ENCODE results near the gene LETM1. TPM values are rescaled to one million over a fixed set of nuclear protein-coding genes. Genes with fewer than 3 reads are reported as not detected.

Gene LETM1
- total and polyA plus RNA-seq, 2 of the 13 experiments (the other 11 are each of a cell fraction or from before 2014, with no cell fraction given), result 9.7 to 41.6 TPM

- Histone ChIP-seq H3K9me3 (ENCODE audit: low read length) (no peaks in the 10 kb centered on the region), H3K79me2 (ENCODE audit: insufficient read depth, low read length) (peaks cover 4% of the 10 kb centered on the region), H3K4me3 (replicated peaks in 1 of 3; ENCODE audit: insufficient read depth in 1 of 3, low read depth in 2 of 3, low read length in 3 of 3) (peak overlapping the region in 1 of 3 experiments; percentile 35; a peak in 1 of 6 replicates), H4K20me1 (ENCODE audit: insufficient read depth, low read length) (no peaks in the 10 kb centered on the region), H2AFZ (ENCODE audit: low read length) (no peak overlapping the region), H3K27ac (ENCODE audit: extremely low read length, insufficient read depth, low read length) (peak overlapping the region; percentile 86), H3K9ac (ENCODE audit: insufficient read depth, low read depth, low read length) (peak overlapping the region; percentile 35; the same call in 1 of the 2 replicates), H3K27me3 (ENCODE audit: control insufficient read depth in 1 of 2, insufficient read depth in 2 of 2, low read length in 2 of 2) (no peaks in the 10 kb centered on the region), H3K4me2 (ENCODE audit: low read depth, low read length) (peak overlapping the region; percentile 87), H3K4me1 (ENCODE audit: insufficient read depth, low read length) (peaks cover 96% of the 10 kb centered on the region), H3K36me3 (replicated peaks in 1 of 2; ENCODE audit: control insufficient read depth in 1 of 2, insufficient read depth in 2 of 2, low read length in 2 of 2) (no peaks in the 10 kb centered on the region)
- in situ Hi-C loops (cut with HindIII; ENCODE audit: extremely low pct_ligation_motif_present, low pct_unique_long_range_greater_than_20kb) (no loop called here), intact Hi-C loops (cut with micrococcal nuclease; ENCODE audit: unreplicated experiment) (loop anchor here (2.0 to 5.0 kb wide), 2 partner anchors 27 to 33 kb away; no protein-coding TSS in a partner anchor)
- DNase-seq (ENCODE audit: low spot score), result peak; percentile 63
- WGBS (ENCODE audit: low lambda C conversion rate), result 0% methylated on average over 4 of the region's 18 CpGs
- peak; percentile 58 for FAIRE-seq
- peak; percentile 28 for ATAC-seq
- BruUV-seq (replicated peaks), result no TSS peak
- ChIA-PET CTCF (ENCODE audit: low intra/inter-chr PET ratio, low total read pairs) (interaction anchor here (0.7 kb wide), 1 partner anchor 9 kb away, joined by 3 read pairs; no protein-coding TSS in a partner anchor), POLR2A (interaction anchor here (0.5 to 34.3 kb wide), 6 partner anchors 9 to 58 kb away, joined by 3 to 1258 read pairs (median 12); partner anchors contain the start of gene FGFR3)
- TF ChIP-seq ZBTB21 (CRISPR knock-in tag; IDR thresholded peaks at IDR 0.05), result no peak
- TF ChIP-seq, protein P1, sequence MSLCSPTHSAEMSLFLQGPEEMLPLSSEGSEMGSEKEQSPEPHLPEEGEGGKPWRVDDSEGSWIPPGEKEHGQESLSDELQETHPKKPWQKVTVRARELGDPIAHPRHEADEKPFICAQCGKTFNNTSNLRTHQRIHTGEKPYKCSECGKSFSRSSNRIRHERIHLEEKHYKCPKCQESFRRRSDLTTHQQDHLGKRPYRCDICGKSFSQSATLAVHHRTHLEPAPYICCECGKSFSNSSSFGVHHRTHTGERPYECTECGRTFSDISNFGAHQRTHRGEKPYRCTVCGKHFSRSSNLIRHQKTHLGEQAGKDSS (CRISPR knock-in tag; IDR thresholded peaks at IDR 0.05; ENCODE audit: borderline replicate concordance, low read depth), result peak; percentile 87; the same call in 1 of the 2 replicates
- no peak for TF ChIP-seq ZNF776 (CRISPR knock-in tag; IDR thresholded peaks at IDR 0.05)
- TF ChIP-seq KLF9 (CRISPR knock-in tag; IDR thresholded peaks at IDR 0.05; ENCODE audit: low read depth), result 0 out of 2 replicates have a peak, but pooled peaks have one; percentile 66
- no peak for TF ChIP-seq ASH2L (IDR thresholded peaks at IDR 0.05; ENCODE audit: insufficient read length, low read depth, low read length)
- no peak for TF ChIP-seq NFE2 (CRISPR knock-in tag; IDR thresholded peaks at IDR 0.05)
- TF ChIP-seq KAT2B (IDR thresholded peaks at IDR 0.05; ENCODE audit: borderline replicate concordance, low read depth, low read length), result no peak
- peak; percentile 53; the same call in 1 of the 2 replicates for TF ChIP-seq SNAPC4 (CRISPR knock-in tag; IDR thresholded peaks at IDR 0.05)
- no peak for TF ChIP-seq CBX1 (IDR thresholded peaks at IDR 0.05; ENCODE audit: low read depth)
- peak; percentile 85; the same call in 1 of the 2 replicates for TF ChIP-seq ZSCAN31 (CRISPR knock-in tag; IDR thresholded peaks at IDR 0.05; ENCODE audit: low read depth)
- peak; percentile 66 for TF ChIP-seq IKZF4 (CRISPR knock-in tag; IDR thresholded peaks at IDR 0.05; ENCODE audit: borderline replicate concordance, low read depth, not compliant biosample characterization)
- no peak for TF ChIP-seq GABPA (IDR thresholded peaks at IDR 0.05; ENCODE audit: low read depth, low read length)
- no peak for TF ChIP-seq GABPA (CRISPR knock-in tag; IDR thresholded peaks at IDR 0.05; ENCODE audit: low read depth)
- TF ChIP-seq SNRNP70 (IDR thresholded peaks at IDR 0.05; ENCODE audit: low read depth, low read length), result no peak
- no peak for TF ChIP-seq RORA (CRISPR knock-in tag; IDR thresholded peaks at IDR 0.05)
- TF ChIP-seq ZNF460 (CRISPR knock-in tag; IDR thresholded peaks at IDR 0.05; ENCODE audit: borderline replicate concordance), result no peak
- TF ChIP-seq, protein P2, sequence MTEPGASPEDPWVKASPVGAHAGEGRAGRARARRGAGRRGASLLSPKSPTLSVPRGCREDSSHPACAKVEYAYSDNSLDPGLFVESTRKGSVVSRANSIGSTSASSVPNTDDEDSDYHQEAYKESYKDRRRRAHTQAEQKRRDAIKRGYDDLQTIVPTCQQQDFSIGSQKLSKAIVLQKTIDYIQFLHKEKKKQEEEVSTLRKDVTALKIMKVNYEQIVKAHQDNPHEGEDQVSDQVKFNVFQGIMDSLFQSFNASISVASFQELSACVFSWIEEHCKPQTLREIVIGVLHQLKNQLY (CRISPR knock-in tag; IDR thresholded peaks at IDR 0.05), result 0 out of 2 replicates have a peak, but pooled peaks have one; percentile 49
- peak; percentile 88 for TF ChIP-seq HNF4A (CRISPR knock-in tag; IDR thresholded peaks at IDR 0.05)
These were observed 76.2 kb downstream of the LETM1 start for GRCh38 chr4:1779588-1780382.
